ENCODE measurements around the gene SP140L. TPM values are rescaled to one million over a fixed set of nuclear protein-coding genes. Genes with fewer than 3 reads are reported as not detected.

The SP140L gene
- total and polyA plus RNA-seq, 10 of the 15 experiments (the other 5 are each of a cell fraction or from before 2014, with no cell fraction given): 4.7 to 28.6 (median 15.0) TPM

DNA sequence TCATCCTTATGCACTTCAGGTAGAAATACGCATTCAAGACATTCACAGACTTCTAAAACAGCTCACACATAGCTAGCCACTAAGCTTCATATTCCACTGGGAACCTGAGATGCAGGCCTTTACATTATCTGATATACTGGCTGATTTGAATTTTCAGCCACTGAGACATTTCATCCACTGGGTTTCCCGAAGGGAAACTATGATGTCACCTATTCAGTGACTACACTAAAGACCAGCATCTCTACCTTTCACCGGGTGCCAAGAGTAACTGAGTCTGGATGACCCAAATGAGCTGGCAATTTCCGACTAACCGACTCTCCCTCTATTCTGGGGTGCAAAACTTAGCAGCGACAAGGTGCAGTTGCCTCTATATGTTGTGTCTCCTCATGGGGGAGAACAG is 31.8 kb upstream of the SP140L start (continued):
- TF ChIP-seq, protein P1, sequence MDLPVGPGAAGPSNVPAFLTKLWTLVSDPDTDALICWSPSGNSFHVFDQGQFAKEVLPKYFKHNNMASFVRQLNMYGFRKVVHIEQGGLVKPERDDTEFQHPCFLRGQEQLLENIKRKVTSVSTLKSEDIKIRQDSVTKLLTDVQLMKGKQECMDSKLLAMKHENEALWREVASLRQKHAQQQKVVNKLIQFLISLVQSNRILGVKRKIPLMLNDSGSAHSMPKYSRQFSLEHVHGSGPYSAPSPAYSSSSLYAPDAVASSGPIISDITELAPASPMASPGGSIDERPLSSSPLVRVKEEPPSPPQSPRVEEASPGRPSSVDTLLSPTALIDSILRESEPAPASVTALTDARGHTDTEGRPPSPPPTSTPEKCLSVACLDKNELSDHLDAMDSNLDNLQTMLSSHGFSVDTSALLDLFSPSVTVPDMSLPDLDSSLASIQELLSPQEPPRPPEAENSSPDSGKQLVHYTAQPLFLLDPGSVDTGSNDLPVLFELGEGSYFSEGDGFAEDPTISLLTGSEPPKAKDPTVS (IDR thresholded peaks at IDR 0.05; ENCODE audit: low read depth, low read length): no peak

DNA sequence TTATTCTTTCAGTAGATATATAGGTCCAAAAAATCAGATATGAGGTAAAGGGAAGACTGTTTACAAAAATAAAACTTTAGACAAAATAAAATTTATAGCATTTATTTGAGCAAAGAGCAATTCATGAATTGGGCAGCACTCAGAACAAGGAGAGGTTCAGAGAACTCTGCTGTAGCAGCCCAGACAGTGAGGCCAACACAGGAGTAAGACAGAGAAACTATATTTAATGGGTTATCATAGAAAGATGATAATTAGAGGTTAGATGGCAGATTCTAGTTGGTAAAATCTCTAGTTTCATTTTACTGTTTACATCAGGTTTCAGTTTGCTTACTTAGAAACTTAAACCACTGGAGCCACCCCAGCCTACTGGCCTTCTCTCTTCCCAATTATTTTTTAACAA is 30.1 kb upstream of the SP140L start:
- Histone ChIP-seq H3K9me3 (replicated peaks; ENCODE audit: control insufficient read depth, insufficient read depth, low read length) (peaks cover 5% of the 10 kb centered on the region; the same call in 2 of the 3 replicates), H3K27me3 (replicated peaks in 1 of 2; ENCODE audit: control insufficient read depth in 2 of 2, insufficient read depth in 2 of 2, low read length in 1 of 2) (no peaks in the 10 kb centered on the region), H3K9ac (ENCODE audit: control insufficient read depth, insufficient read depth, low read length) (no peak overlapping the region), H4K20me1 (ENCODE audit: control insufficient read depth, insufficient read depth) (no peaks in the 10 kb centered on the region), H3K27ac (ENCODE audit: control insufficient read depth, insufficient read depth) (no peak overlapping the region), H3K79me2 (ENCODE audit: control insufficient read depth, insufficient read depth, low read length) (no peaks in the 10 kb centered on the region), H3K4me1 (ENCODE audit: control insufficient read depth, insufficient read depth, low read length) (no peaks in the 10 kb centered on the region), H3K4me2 (ENCODE audit: control insufficient read depth, insufficient read depth) (no peak overlapping the region), H3K4me3 (no peak overlapping the region), H3K36me3 (ENCODE audit: control insufficient read depth in 2 of 2, insufficient read depth in 2 of 2, low read length in 1 of 2) (peaks cover 25 to 41% of the 10 kb centered on the region in 2 experiments; a peak in 3 of 4 replicates), H2AFZ (ENCODE audit: control insufficient read depth, low read depth, low read length) (no peak overlapping the region)
- DNase-seq (ENCODE audit: low read depth, low spot score) (no peak), ATAC-seq (no peak), FAIRE-seq (no peak)
- ChIA-PET POLR2A (no interaction called here), RAD21 (ENCODE audit: unreplicated experiment) (no interaction called here), CTCF (no interaction called here), SMC1A (ENCODE audit: uncharacterized antibody, unreplicated experiment) (interaction anchor here (0.6 to 1.6 kb wide), 2 partner anchors 16 to 86 kb away, joined by 3 read pairs; no protein-coding TSS in a partner anchor)
- intact Hi-C loops (cut with micrococcal nuclease; ENCODE audit: unreplicated experiment) (no loop called here), in situ Hi-C loops (cut with MboI) (no loop called here)
- BruUV-seq (replicated peaks): no TSS peak
- TF ChIP-seq RUNX3 (IDR thresholded peaks at IDR 0.05; ENCODE audit: low read length) (no peak), NR2C2 (IDR thresholded peaks at IDR 0.05; ENCODE audit: borderline replicate concordance, control insufficient read depth, insufficient read length, low read depth) (no peak), NR2C1 (IDR thresholded peaks at IDR 0.05) (no peak), ZBED1 (IDR thresholded peaks at IDR 0.05; ENCODE audit: borderline replicate concordance) (no peak)
- TF ChIP-seq, protein P2, sequence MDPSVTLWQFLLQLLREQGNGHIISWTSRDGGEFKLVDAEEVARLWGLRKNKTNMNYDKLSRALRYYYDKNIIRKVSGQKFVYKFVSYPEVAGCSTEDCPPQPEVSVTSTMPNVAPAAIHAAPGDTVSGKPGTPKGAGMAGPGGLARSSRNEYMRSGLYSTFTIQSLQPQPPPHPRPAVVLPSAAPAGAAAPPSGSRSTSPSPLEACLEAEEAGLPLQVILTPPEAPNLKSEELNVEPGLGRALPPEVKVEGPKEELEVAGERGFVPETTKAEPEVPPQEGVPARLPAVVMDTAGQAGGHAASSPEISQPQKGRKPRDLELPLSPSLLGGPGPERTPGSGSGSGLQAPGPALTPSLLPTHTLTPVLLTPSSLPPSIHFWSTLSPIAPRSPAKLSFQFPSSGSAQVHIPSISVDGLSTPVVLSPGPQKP (IDR thresholded peaks at IDR 0.05; ENCODE audit: low read depth, low read length): no peak

Measured in GM12878 (cell line).